ENCODE data around the gene TSHZ3.

DNA sequence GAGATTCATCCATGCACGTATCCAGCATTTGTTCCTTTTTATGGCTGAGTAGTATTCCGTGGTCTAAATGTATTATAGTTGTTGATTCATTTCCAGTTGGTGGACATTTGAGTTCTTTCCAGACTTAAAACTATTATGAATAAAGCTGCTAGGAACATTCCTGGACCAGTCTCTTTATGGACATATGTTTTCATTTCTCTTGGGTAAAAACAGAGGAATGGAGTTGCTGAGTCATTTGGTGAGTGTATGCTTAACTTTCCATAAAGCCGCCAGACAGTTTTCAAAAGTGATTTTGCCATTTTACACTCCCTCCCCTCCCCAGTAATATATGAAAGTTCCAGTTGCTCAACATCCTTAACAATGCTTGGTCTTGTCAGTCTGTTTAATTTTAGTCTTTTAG, 116.4 kb downstream of the TSHZ3 start:
- TF ChIP-seq, protein P1, sequence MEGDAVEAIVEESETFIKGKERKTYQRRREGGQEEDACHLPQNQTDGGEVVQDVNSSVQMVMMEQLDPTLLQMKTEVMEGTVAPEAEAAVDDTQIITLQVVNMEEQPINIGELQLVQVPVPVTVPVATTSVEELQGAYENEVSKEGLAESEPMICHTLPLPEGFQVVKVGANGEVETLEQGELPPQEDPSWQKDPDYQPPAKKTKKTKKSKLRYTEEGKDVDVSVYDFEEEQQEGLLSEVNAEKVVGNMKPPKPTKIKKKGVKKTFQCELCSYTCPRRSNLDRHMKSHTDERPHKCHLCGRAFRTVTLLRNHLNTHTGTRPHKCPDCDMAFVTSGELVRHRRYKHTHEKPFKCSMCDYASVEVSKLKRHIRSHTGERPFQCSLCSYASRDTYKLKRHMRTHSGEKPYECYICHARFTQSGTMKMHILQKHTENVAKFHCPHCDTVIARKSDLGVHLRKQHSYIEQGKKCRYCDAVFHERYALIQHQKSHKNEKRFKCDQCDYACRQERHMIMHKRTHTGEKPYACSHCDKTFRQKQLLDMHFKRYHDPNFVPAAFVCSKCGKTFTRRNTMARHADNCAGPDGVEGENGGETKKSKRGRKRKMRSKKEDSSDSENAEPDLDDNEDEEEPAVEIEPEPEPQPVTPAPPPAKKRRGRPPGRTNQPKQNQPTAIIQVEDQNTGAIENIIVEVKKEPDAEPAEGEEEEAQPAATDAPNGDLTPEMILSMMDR (IDR thresholded peaks at IDR 0.05), result no peak
- no peak for TF ChIP-seq POLR2AphosphoS5 (IDR thresholded peaks at IDR 0.05)
- no peak for TF ChIP-seq POLR2A (IDR thresholded peaks at IDR 0.05)
- no peak for TF ChIP-seq EP300 (IDR thresholded peaks at IDR 0.05)
